RWPE2 (cell line): ENCODE data around the gene FYB2.

Source experiments
- ATAC-seq: fragments of 200-7000 bp; cut with Tn5 transposase; 3 replicates; pipeline ENCODE4 v1.9.1; 2021; ENCODE audit warnings: low read depth
- DNase-seq: peaks from one replicate; pipeline ENCODE4 v3.0.0-alpha.2; 2020; ENCODE audit warnings: low spot score
- H3K27ac ChIP-seq: fragments of 450-650 bp; 2 replicates; pipeline ENCODE4 v1.5.1; 2017; ENCODE audit warnings: mild to moderate bottlenecking; ENCODE audit not compliant: poor library complexity, severe bottlenecking
- H3K27me3 ChIP-seq: fragments of 250-450 bp; sonication (Bioruptor Pico); 2 replicates; pipeline ENCODE4 v1.5.1; 2021; ENCODE audit warnings: mild to moderate bottlenecking, moderate library complexity; ENCODE audit not compliant: insufficient read depth, poor library complexity, severe bottlenecking
- H3K36me3 ChIP-seq: fragments of 250-450 bp; sonication (Bioruptor Pico); 2 replicates; pipeline ENCODE4 v1.5.1; 2020; ENCODE audit warnings: low read depth, mild to moderate bottlenecking, moderate library complexity
- H3K4me1 ChIP-seq: fragments of 250-450 bp; sonication (Bioruptor Pico); 2 replicates; pipeline ENCODE4 v1.5.1; 2021; ENCODE audit warnings: mild to moderate bottlenecking, moderate library complexity; ENCODE audit not compliant: insufficient read depth, poor library complexity, severe bottlenecking
- H3K4me3 ChIP-seq: fragments of 250-450 bp; sonication (Bioruptor Pico); 2 replicates; pipeline ENCODE4 v1.5.1; 2021; ENCODE audit warnings: mild to moderate bottlenecking, moderate library complexity; ENCODE audit not compliant: severe bottlenecking
- H3K9me3 ChIP-seq: fragments of 250-450 bp; sonication (Bioruptor Pico); 2 replicates; pipeline ENCODE4 v1.5.1; 2021; ENCODE audit warnings: mild to moderate bottlenecking, moderate library complexity; ENCODE audit not compliant: severe bottlenecking
- TF ChIP-seq, protein P1 (sequence below): fragments of 450-650 bp; IDR thresholded peaks from one replicate; pipeline ENCODE4 v1.5.1; 2017; ENCODE audit warnings: mild to moderate bottlenecking, moderate library complexity; ENCODE audit not compliant: poor library complexity, severe bottlenecking

The FYB2 gene

DNA sequence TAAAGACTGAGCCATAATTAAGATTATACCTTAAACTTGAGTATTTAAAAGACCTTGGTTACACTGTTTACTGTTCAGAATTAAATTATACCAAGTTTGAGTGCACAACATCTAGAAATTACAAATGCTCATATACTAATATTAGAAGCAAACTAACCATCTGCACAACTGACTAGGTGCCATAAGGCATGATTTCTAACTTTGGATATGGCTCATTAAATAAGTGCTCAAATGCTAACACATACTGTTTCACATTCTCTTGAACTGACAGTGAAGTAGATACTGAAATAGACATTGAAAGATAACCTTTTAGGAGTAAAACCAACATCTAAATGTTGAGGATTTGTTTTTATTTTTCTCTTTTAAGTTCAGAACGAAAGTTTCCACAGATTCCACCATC lies 100.0 kb downstream of the FYB2 start:
- Histone ChIP-seq H3K4me1 (no peaks in the 10 kb centered on the region), H3K4me3 (no peak overlapping the region), H3K36me3 (no peaks in the 10 kb centered on the region), H3K27me3 (no peaks in the 10 kb centered on the region), H3K27ac (no peak overlapping the region), H3K9me3 (no peaks in the 10 kb centered on the region)
- TF ChIP-seq, protein P1, sequence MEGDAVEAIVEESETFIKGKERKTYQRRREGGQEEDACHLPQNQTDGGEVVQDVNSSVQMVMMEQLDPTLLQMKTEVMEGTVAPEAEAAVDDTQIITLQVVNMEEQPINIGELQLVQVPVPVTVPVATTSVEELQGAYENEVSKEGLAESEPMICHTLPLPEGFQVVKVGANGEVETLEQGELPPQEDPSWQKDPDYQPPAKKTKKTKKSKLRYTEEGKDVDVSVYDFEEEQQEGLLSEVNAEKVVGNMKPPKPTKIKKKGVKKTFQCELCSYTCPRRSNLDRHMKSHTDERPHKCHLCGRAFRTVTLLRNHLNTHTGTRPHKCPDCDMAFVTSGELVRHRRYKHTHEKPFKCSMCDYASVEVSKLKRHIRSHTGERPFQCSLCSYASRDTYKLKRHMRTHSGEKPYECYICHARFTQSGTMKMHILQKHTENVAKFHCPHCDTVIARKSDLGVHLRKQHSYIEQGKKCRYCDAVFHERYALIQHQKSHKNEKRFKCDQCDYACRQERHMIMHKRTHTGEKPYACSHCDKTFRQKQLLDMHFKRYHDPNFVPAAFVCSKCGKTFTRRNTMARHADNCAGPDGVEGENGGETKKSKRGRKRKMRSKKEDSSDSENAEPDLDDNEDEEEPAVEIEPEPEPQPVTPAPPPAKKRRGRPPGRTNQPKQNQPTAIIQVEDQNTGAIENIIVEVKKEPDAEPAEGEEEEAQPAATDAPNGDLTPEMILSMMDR, result no peak
- DNase-seq (no peak), ATAC-seq (no peak)

DNA sequence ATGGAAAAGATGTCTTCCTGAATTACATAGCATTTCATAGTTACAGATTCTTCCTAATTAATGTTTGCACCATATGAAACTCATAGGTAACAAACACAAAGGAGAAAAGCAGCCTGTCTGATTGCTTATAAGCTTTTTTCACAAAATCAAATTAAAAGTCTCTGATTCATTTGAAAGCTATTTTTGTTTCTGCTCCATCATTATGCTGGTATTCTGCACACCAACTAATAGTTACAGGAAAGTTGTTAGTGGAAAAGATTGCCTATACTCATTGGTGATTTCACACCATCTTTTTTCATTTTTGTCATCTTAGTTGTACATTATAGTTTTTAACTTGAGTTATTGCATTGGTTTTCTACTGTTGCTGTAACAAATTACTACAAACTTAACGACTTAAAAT lies 104.0 kb downstream of the FYB2 start:
- Histone ChIP-seq H3K9me3 (no peaks in the 10 kb centered on the region), H3K27me3 (no peaks in the 10 kb centered on the region), H3K27ac (no peak overlapping the region), H3K4me3 (no peak overlapping the region), H3K4me1 (peaks cover 9% of the 10 kb centered on the region), H3K36me3 (no peaks in the 10 kb centered on the region)
- ATAC-seq, result no peak
- DNase-seq, result no peak
- TF ChIP-seq, protein P1, result no peak

DNA sequence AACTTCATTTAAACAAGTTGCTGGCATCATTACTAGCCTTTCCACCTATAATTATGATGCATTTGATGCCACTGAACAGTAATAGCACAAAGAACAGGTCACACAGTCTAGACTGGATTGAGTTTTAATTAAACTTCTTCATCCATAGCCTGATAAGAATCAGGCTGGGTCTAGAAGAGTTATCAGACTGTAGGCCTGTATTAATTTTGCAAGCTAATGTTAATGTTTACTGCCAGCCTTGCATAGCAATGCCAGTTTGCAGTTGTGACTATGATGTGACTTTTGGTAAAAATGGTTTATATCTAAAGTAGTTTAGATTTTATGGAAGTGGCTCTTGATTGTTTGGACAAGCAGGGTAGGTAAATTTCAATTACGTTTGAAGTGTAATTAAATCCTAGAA lies 106.1 kb downstream of the FYB2 start:
- Histone ChIP-seq H3K27me3 (no peaks in the 10 kb centered on the region), H3K4me1 (peaks cover 9% of the 10 kb centered on the region), H3K4me3 (no peak overlapping the region), H3K9me3 (no peaks in the 10 kb centered on the region), H3K27ac (no peak overlapping the region), H3K36me3 (no peaks in the 10 kb centered on the region)
- DNase-seq, result no peak
- TF ChIP-seq, protein P1, result no peak
- no peak for ATAC-seq

DNA sequence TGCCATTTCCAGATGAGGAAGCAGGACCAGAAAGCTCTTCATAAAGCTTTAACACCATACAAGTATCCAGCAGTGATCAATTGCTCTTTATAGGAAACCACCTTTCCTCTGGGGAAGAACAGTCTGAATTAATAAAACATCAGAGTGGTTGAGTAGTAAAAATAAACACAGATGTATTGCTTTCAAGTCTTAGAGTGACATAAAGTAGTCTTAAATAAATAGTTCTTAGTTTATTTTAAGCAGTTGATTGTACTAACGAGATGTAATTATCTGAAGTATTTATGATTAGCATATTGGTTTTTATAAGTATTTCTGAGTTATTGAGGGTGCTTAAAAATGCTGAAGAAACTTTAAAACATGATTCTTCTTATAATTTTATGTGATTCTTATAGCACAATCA lies 107.1 kb downstream of the FYB2 start:
- DNase-seq (no peak), ATAC-seq (no peak)
- Histone ChIP-seq H3K4me3 (no peak overlapping the region), H3K9me3 (no peaks in the 10 kb centered on the region), H3K27me3 (no peaks in the 10 kb centered on the region), H3K4me1 (peaks cover 9% of the 10 kb centered on the region), H3K27ac (no peak overlapping the region), H3K36me3 (no peaks in the 10 kb centered on the region; the same call in 1 of the 2 replicates)
- TF ChIP-seq, protein P1, result no peak

DNA sequence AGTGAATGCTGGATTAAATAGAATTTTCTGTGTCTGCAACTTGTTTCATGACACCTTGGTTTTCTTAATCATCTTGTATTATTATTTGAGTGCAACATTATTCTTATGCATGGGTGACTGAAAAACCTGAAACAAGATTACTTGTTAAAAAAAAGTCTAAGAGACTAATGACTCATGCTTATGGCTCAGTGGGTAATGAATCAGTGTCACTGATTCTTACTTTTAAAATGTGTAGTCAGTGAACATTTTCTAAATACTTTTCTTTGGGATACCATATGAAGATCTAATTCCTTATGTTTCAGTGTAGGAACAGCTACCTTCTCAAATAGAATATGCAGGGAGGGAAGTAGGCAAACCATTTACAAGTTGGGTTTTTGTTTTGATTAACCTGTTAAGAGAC lies 108.6 kb downstream of the FYB2 start:
- no peaks in the 10 kb centered on the region for H3K9me3 ChIP-seq
- no peaks in the 10 kb centered on the region for H3K27me3 ChIP-seq
- H3K27ac ChIP-seq, result no peak overlapping the region
- H3K4me1 ChIP-seq, result peaks cover 9% of the 10 kb centered on the region
- ATAC-seq (peak; percentile 82), DNase-seq (no peak)
- TF ChIP-seq, protein P1, result no peak
- no peak overlapping the region for H3K4me3 ChIP-seq
- no peaks in the 10 kb centered on the region; the same call in 1 of the 2 replicates for H3K36me3 ChIP-seq
